HG02678 (cell line): ENCODE measurements around the gene CNNM4.

Experiments
- ATAC-seq: cut with Tn5 transposase; IDR thresholded peaks from one replicate; pipeline ENCODE4 v1.9.1; 2021; ENCODE audit warnings: mild to moderate bottlenecking, moderate library complexity; ENCODE audit not compliant: unreplicated experiment

CNNM4 gene

GRCh38 chr2:96758987-96759386 is 1.7 kb upstream of the CNNM4 start:
- ATAC-seq, result no peak

GRCh38 chr2:96759548-96759947 is 1.2 kb upstream of the CNNM4 start:
- no peak for ATAC-seq

GRCh38 chr2:96760986-96761832 is 507 bp downstream of the CNNM4 start:
- no peak for ATAC-seq

GRCh38 chr2:96762529-96763311 is 2.0 kb downstream of the CNNM4 start:
- ATAC-seq, result no peak

- ATAC-seq, result no peak
These were observed 3.0 kb downstream of the CNNM4 start for GRCh38 chr2:96763511-96764252.

- no peak for ATAC-seq
These were observed 3.5 kb downstream of the CNNM4 start for GRCh38 chr2:96764253-96764637.

GRCh38 chr2:96767135-96767871 is 6.6 kb downstream of the CNNM4 start:
- ATAC-seq, result no peak

GRCh38 chr2:96768083-96768561 is 7.4 kb downstream of the CNNM4 start:
- ATAC-seq, result peak; percentile 40

GRCh38 chr2:96769814-96770213 is 9.1 kb downstream of the CNNM4 start:
- ATAC-seq, result no peak

GRCh38 chr2:96770442-96771202 is 9.9 kb downstream of the CNNM4 start:
- no peak for ATAC-seq

- ATAC-seq, result no peak
These were observed 11.3 kb downstream of the CNNM4 start for GRCh38 chr2:96771796-96772618.

GRCh38 chr2:96772903-96773671 is 12.4 kb downstream of the CNNM4 start:
- ATAC-seq, result no peak

- ATAC-seq, result no peak
These were observed 13.2 kb downstream of the CNNM4 start for GRCh38 chr2:96773922-96774321.

- no peak for ATAC-seq
These were observed 14.5 kb downstream of the CNNM4 start for GRCh38 chr2:96775160-96775559.

GRCh38 chr2:96783388-96783787 is 22.7 kb downstream of the CNNM4 start:
- ATAC-seq, result no peak

GRCh38 chr2:96787411-96787810 is 26.7 kb downstream of the CNNM4 start:
- ATAC-seq, result no peak

- no peak for ATAC-seq
These were observed 27.9 kb downstream of the CNNM4 start for GRCh38 chr2:96788442-96789244.
